ENCODE measurements around the gene ZNF677.
"Not testable (repeated sequence)": the region's sequence is repeated elsewhere in the genome, so short reads cannot be mapped to it uniquely, and the experiment has no call there.

ZNF677 gene

DNA sequence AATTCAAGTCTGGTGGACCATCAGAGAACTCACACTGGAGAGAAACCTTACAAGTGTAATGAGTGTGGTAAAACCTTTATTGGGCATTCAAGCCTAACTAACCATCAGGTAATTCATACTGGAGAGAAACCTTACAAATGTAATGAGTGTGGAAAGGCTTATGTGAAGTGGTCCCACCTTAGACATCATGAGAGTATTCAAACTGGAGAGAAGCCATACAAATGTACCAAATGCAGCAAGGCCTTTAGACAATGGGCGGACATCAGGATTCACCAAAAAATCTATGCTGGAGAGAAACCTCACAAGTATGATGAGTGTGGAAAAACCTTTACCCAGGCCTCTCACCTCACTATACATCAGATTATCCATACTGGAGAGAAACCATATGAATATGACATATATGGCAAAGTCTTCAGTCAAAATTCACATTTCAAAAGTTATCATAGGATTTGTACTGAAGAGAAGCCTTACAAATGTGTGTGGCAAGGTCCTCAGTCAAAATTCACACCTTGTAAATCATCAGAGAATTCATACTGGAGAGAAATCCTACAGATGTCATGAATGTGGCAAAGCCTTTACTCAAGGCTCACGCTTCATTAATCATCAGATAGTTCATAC, 41.9 kb downstream of the ZNF677 start:
- no peak overlapping the region for H3K9ac ChIP-seq (ENCODE audit: low read length)
- no peak overlapping the region for H3K23ac ChIP-seq (ENCODE audit: low read length in 2 of 2)
- H3K36me3 ChIP-seq (ENCODE audit: control insufficient read depth in 1 of 2, insufficient read depth in 2 of 2, low read depth in 1 of 2, low read length in 2 of 2): peaks cover 14 to 40% of the 10 kb centered on the region in 2 experiments
- no peak overlapping the region for H2BK120ac ChIP-seq (ENCODE audit: low read depth, low read length)
- no peaks in the 10 kb centered on the region for H3K79me1 ChIP-seq (replicated peaks; ENCODE audit: low read length, poor library complexity, severe bottlenecking)
- H3K9me3 ChIP-seq (ENCODE audit: control insufficient read depth, low read length): peaks cover 91% of the 10 kb centered on the region
- no peak for DNase-seq
- no peaks in the 10 kb centered on the region for H3K4me1 ChIP-seq (ENCODE audit: control insufficient read depth, insufficient read depth, low read depth, low read length)
- H3K18ac ChIP-seq (ENCODE audit: low read depth in 1 of 2, low read length in 2 of 2): no peak overlapping the region
- WGBS: 100% methylated on average over 1 of the region's 2 CpGs
- no peak overlapping the region for H4K8ac ChIP-seq (ENCODE audit: low read length)
- no peak overlapping the region for H4K91ac ChIP-seq (ENCODE audit: low read length)
- no peak overlapping the region for H3K14ac ChIP-seq (ENCODE audit: low read length in 2 of 2)
- no peak overlapping the region for H3K4me2 ChIP-seq (ENCODE audit: low read length, poor library complexity, severe bottlenecking)
- no peak overlapping the region for H3K4ac ChIP-seq (ENCODE audit: low read depth in 1 of 2, low read length in 2 of 2)
- no peak overlapping the region for H2BK5ac ChIP-seq (ENCODE audit: low read depth, low read length, poor library complexity, severe bottlenecking)
- no peak overlapping the region for H2AK5ac ChIP-seq (ENCODE audit: low read length, severe bottlenecking)
- H2BK12ac ChIP-seq (ENCODE audit: low read length in 2 of 2): no peak overlapping the region
- H2AFZ ChIP-seq (ENCODE audit: low read depth, low read length): no peak overlapping the region
- H3K4me3 ChIP-seq (ENCODE audit: insufficient read depth in 1 of 2, low read depth in 1 of 2, low read length in 2 of 2): peak overlapping the region in 1 of 2 experiments; percentile 36
- H3K27ac ChIP-seq (ENCODE audit: low read length, poor library complexity, severe bottlenecking): no peak overlapping the region
- H2BK15ac ChIP-seq (ENCODE audit: low read depth, poor library complexity, severe bottlenecking): no peak overlapping the region
- H3K27me3 ChIP-seq (ENCODE audit: control insufficient read depth in 1 of 2, insufficient read depth in 1 of 2, low read length in 2 of 2): no peaks in the 10 kb centered on the region

DNA sequence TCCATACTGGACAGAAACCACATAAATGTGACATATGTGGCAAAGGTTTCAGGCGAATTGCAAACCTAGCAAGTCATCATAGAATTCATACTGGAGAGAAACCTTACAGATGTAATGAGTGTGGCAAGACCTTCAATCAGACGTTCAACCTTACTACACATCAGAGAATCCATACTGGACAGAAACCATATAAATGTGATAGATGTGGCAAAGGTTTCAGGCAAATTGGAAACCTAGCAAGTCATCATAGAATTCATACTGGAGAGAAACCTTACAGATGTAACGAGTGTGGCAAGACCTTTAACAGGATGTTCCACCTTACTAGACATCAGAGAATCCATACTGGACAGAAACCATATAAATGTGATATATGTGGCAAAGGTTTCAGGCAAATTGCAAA, 43.1 kb downstream of the ZNF677 start:
- H4K8ac ChIP-seq (ENCODE audit: low read length); H2BK120ac ChIP-seq (ENCODE audit: low read depth, low read length); H3K23ac ChIP-seq (ENCODE audit: low read length in 2 of 2); H3K14ac ChIP-seq (ENCODE audit: low read length in 2 of 2); H2AK5ac ChIP-seq (ENCODE audit: low read length, severe bottlenecking); H3K27ac ChIP-seq (ENCODE audit: low read length, poor library complexity, severe bottlenecking); H3K4me2 ChIP-seq (ENCODE audit: low read length, poor library complexity, severe bottlenecking); DNase-seq; H3K27me3 ChIP-seq (ENCODE audit: control insufficient read depth in 1 of 2, insufficient read depth in 1 of 2, low read length in 2 of 2); H3K4ac ChIP-seq (ENCODE audit: low read depth in 1 of 2, low read length in 2 of 2); H3K79me1 ChIP-seq (replicated peaks; ENCODE audit: low read length, poor library complexity, severe bottlenecking); H2AFZ ChIP-seq (ENCODE audit: low read depth, low read length); H3K9ac ChIP-seq (ENCODE audit: low read length); H3K18ac ChIP-seq (ENCODE audit: low read depth in 1 of 2, low read length in 2 of 2); H3K4me1 ChIP-seq (ENCODE audit: control insufficient read depth, insufficient read depth, low read depth, low read length); H2BK12ac ChIP-seq (ENCODE audit: low read length in 2 of 2); H4K91ac ChIP-seq (ENCODE audit: low read length); H2BK15ac ChIP-seq (ENCODE audit: low read depth, poor library complexity, severe bottlenecking); H2BK5ac ChIP-seq (ENCODE audit: low read depth, low read length, poor library complexity, severe bottlenecking): not testable (repeated sequence)
- Histone ChIP-seq H3K9me3 (ENCODE audit: control insufficient read depth, low read length) (peaks cover 84% of the 10 kb centered on the region), H3K36me3 (ENCODE audit: control insufficient read depth in 1 of 2, insufficient read depth in 2 of 2, low read depth in 1 of 2, low read length in 2 of 2) (peaks cover 14 to 40% of the 10 kb centered on the region in 2 experiments), H3K4me3 (ENCODE audit: insufficient read depth in 1 of 2, low read depth in 1 of 2, low read length in 2 of 2) (peak overlapping the region in 1 of 2 experiments; percentile 62)
- no CpG with 5 or more reads among the region's 3 CpGs for WGBS

DNA sequence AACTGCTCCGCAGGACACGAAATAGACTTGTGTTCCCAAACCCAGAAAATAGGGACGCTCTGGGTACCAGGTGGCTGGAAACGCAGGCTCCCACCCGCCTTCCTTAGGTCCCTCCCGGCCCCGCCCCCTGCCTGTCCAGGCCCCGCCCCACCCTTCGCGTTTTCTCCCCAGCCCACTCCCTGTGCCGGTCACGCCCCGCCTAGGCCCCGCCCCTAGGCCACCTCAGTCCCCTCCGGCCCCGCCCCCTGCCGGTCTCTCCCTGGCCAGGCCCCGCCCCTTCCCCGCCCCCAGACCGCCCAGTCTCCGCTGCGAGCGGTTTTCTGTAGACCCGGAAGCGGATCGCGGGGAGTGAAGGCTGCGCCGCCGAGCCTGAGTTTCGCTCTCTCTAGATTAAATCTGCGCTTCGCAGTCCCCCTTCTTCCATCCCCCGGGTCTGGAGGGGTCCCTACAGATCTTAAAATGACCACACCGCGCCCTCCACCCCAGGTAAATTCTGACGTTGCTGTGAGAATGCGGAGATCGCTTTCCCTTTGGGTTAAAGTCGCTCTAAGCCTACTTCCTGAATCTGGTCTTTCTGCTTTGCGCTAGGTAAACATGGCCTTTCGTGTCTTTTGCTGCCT, 57.8 kb downstream of the ZNF677 start:
- H2BK5ac ChIP-seq (ENCODE audit: low read depth, low read length, poor library complexity, severe bottlenecking): no peak overlapping the region
- H3K23ac ChIP-seq (ENCODE audit: low read length in 2 of 2): no peak overlapping the region
- peak overlapping the region; percentile 93 for H3K9ac ChIP-seq (ENCODE audit: low read length)
- H3K27ac ChIP-seq (ENCODE audit: low read length, poor library complexity, severe bottlenecking): peak overlapping the region; percentile 75
- no peak overlapping the region for H2AK5ac ChIP-seq (ENCODE audit: low read length, severe bottlenecking)
- peak; percentile 86 for DNase-seq
- peak overlapping the region; percentile 41 for H2BK15ac ChIP-seq (ENCODE audit: low read depth, poor library complexity, severe bottlenecking)
- 4% methylated on average over 38 of the region's 42 CpGs for WGBS
- H3K14ac ChIP-seq (ENCODE audit: low read length in 2 of 2): no peak overlapping the region
- peaks cover 5% of the 10 kb centered on the region for H3K79me1 ChIP-seq (replicated peaks; ENCODE audit: low read length, poor library complexity, severe bottlenecking)
- H3K4ac ChIP-seq (ENCODE audit: low read depth in 1 of 2, low read length in 2 of 2): no peak overlapping the region
- no peak overlapping the region for H2BK12ac ChIP-seq (ENCODE audit: low read length in 2 of 2)
- H3K4me1 ChIP-seq (ENCODE audit: control insufficient read depth, insufficient read depth, low read depth, low read length): peaks cover 10% of the 10 kb centered on the region
- peak overlapping the region; percentile 64 for H3K4me2 ChIP-seq (ENCODE audit: low read length, poor library complexity, severe bottlenecking)
- H3K18ac ChIP-seq (ENCODE audit: low read depth in 1 of 2, low read length in 2 of 2): peak overlapping the region in 1 of 2 experiments; percentile 81
- no peaks in the 10 kb centered on the region for H3K27me3 ChIP-seq (ENCODE audit: control insufficient read depth in 1 of 2, insufficient read depth in 1 of 2, low read length in 2 of 2)
- H2AFZ ChIP-seq (ENCODE audit: low read depth, low read length): no peak overlapping the region
- peaks cover 4 to 21% of the 10 kb centered on the region in 2 experiments for H3K36me3 ChIP-seq (ENCODE audit: control insufficient read depth in 1 of 2, insufficient read depth in 2 of 2, low read depth in 1 of 2, low read length in 2 of 2)
- H3K4me3 ChIP-seq (ENCODE audit: insufficient read depth in 1 of 2, low read depth in 1 of 2, low read length in 2 of 2): peak overlapping the region; percentile 68 to 92
- no peak overlapping the region for H4K91ac ChIP-seq (ENCODE audit: low read length)
- H4K8ac ChIP-seq (ENCODE audit: low read length): peak overlapping the region; percentile 77
- H3K9me3 ChIP-seq (ENCODE audit: control insufficient read depth, low read length): peaks cover 36% of the 10 kb centered on the region
- H2BK120ac ChIP-seq (ENCODE audit: low read depth, low read length): no peak overlapping the region

DNA sequence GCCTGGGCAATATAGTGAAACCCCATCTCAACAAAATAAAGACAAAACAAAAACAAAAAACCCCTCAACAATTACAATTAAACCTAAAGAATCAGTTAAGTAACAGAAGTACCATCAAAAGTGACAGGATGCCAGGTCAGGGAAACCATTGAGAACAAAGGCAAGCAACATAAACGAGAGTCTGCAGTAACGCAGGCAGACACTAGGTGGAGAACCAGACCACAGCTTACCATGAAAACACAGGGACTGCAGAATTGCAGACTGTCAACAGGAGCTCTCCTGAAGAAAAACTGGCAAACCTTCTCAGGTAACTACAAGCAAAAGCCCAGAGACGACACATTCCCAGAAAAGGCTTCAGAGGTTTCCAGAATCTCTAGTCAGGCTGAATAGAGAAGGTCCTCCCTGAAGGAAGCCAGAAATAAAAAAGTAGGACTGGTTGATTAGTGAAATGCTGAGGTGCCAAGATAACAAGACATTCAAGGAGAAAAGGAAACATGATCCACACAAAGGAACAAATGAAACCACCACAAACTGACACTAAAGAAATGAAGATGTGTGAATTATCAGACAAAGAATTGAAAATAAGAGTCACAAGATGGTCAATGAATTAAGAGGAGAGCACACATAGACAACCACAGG, 59.3 kb downstream of the ZNF677 start:
- H3K4me3 ChIP-seq (ENCODE audit: insufficient read depth in 1 of 2, low read depth in 1 of 2, low read length in 2 of 2): no peak overlapping the region
- H3K79me1 ChIP-seq (replicated peaks; ENCODE audit: low read length, poor library complexity, severe bottlenecking): peaks cover 5% of the 10 kb centered on the region
- no peak overlapping the region for H3K4ac ChIP-seq (ENCODE audit: low read depth in 1 of 2, low read length in 2 of 2)
- H4K8ac ChIP-seq (ENCODE audit: low read length): no peak overlapping the region
- no peaks in the 10 kb centered on the region for H3K27me3 ChIP-seq (ENCODE audit: control insufficient read depth in 1 of 2, insufficient read depth in 1 of 2, low read length in 2 of 2)
- H3K36me3 ChIP-seq (ENCODE audit: control insufficient read depth in 1 of 2, insufficient read depth in 2 of 2, low read depth in 1 of 2, low read length in 2 of 2): peaks cover 6 to 19% of the 10 kb centered on the region in 2 experiments
- DNase-seq: peak; percentile 80
- no peak overlapping the region for H2BK120ac ChIP-seq (ENCODE audit: low read depth, low read length)
- H2BK5ac ChIP-seq (ENCODE audit: low read depth, low read length, poor library complexity, severe bottlenecking): no peak overlapping the region
- H3K9ac ChIP-seq (ENCODE audit: low read length): no peak overlapping the region
- no peak overlapping the region for H2BK15ac ChIP-seq (ENCODE audit: low read depth, poor library complexity, severe bottlenecking)
- no peak overlapping the region for H3K18ac ChIP-seq (ENCODE audit: low read depth in 1 of 2, low read length in 2 of 2)
- no peak overlapping the region for H3K4me2 ChIP-seq (ENCODE audit: low read length, poor library complexity, severe bottlenecking)
- 0% methylated on average over 3 of the region's 3 CpGs for WGBS
- no peak overlapping the region for H3K23ac ChIP-seq (ENCODE audit: low read length in 2 of 2)
- H4K91ac ChIP-seq (ENCODE audit: low read length): no peak overlapping the region
- no peak overlapping the region for H3K27ac ChIP-seq (ENCODE audit: low read length, poor library complexity, severe bottlenecking)
- H2AFZ ChIP-seq (ENCODE audit: low read depth, low read length): no peak overlapping the region
- no peak overlapping the region for H2AK5ac ChIP-seq (ENCODE audit: low read length, severe bottlenecking)
- no peak overlapping the region for H2BK12ac ChIP-seq (ENCODE audit: low read length in 2 of 2)
- no peak overlapping the region for H3K14ac ChIP-seq (ENCODE audit: low read length in 2 of 2)
- peaks cover 22% of the 10 kb centered on the region for H3K9me3 ChIP-seq (ENCODE audit: control insufficient read depth, low read length)
- H3K4me1 ChIP-seq (ENCODE audit: control insufficient read depth, insufficient read depth, low read depth, low read length): peaks cover 10% of the 10 kb centered on the region
